ENCODE results near the gene VPS13A.

- no peak for TF ChIP-seq CTCF (IDR thresholded peaks at IDR 0.05)
- TF ChIP-seq POLR2A (IDR thresholded peaks at IDR 0.05): no peak
These were observed 20.5 kb upstream of the VPS13A start for GRCh38 chr9:77156646-77157371.
